NCI-H2107 treated with DMSO at 0.1 percent for 48 hours (cell line): ENCODE measurements around the gene UQCR11.

Experiments used
- DNase-seq: peaks from one replicate; lab custom pipeline; 2025; ENCODE audit not compliant: unreplicated experiment; lab: John Stamatoyannopoulos, UW

Gene UQCR11

GRCh38 chr19:1616875-1617274 lies 11.6 kb upstream of the UQCR11 start:
- DNase-seq, result no peak

GRCh38 chr19:1616396-1616795 lies 11.1 kb upstream of the UQCR11 start:
- DNase-seq, result no peak

DNA sequence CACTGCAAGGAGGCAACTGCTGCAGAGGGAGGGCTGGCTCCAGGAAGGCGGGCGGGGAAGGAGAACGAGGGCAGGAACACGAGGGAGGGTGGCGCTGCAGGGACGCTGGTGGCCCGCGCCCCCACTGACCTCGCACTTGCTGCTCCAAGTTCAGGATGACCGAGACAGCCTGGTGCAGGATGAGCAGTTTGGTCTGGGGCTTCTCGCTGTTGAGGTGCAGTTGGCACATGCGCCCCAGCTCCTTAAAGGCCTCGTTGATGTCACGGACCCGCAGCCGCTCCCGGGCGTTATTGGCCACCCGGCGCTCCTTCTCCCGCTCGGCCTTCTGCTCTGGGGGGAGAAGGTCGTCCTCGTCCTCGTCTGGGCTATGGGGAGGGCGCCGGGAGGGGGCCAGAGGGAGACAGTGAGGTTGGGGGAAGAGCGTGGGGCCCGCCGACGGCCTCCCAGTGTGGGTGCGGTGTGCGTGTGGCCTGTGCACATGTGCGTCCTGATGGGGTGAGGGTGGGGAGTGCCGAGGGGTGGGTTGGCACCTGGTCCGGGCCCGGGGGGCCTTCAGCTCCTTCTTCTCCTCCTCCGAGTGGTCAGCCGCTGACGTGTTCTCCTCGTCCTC lies 10.0 kb upstream of the UQCR11 start:
- no peak for DNase-seq

DNA sequence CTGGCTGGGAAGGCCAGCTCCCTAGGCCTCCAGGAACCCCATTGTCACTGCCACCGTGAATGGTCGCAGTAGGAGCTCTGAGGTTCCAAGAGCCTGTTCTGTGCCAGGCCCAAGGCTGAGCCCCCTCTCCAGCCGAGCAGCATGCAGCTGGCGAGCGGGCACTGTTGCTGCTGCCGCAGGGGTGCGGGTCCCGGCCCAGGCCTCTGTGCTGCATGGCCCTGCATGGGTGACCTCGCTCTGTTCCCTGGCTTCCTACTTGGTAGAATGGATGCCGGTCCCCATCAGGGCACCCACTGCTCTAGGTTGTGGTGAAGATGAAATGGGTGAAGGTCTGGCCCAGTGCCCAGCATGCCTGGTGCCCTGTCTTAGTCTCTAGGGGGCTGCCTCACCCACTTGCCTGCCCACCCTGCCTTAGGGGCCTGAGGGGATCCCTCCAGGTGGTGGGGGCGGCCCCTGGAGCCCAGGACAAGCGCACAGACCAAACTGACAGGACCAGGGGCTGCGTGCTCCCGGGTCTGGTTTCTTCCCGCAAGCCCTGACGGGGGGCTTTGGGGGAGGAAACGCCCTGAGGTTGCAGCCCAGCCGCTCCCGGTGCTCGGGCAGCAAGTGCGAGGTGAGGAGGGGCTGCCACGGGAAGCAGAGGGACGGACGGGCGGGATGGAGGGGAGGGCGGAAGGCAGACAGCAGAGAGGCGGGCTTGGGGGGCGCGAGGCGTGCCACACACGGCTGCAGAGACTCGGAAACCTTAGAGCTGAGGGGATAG lies 8.7 kb upstream of the UQCR11 start:
- DNase-seq, result no peak

GRCh38 chr19:1613146-1613545 lies 7.9 kb upstream of the UQCR11 start:
- DNase-seq, result no peak

DNA sequence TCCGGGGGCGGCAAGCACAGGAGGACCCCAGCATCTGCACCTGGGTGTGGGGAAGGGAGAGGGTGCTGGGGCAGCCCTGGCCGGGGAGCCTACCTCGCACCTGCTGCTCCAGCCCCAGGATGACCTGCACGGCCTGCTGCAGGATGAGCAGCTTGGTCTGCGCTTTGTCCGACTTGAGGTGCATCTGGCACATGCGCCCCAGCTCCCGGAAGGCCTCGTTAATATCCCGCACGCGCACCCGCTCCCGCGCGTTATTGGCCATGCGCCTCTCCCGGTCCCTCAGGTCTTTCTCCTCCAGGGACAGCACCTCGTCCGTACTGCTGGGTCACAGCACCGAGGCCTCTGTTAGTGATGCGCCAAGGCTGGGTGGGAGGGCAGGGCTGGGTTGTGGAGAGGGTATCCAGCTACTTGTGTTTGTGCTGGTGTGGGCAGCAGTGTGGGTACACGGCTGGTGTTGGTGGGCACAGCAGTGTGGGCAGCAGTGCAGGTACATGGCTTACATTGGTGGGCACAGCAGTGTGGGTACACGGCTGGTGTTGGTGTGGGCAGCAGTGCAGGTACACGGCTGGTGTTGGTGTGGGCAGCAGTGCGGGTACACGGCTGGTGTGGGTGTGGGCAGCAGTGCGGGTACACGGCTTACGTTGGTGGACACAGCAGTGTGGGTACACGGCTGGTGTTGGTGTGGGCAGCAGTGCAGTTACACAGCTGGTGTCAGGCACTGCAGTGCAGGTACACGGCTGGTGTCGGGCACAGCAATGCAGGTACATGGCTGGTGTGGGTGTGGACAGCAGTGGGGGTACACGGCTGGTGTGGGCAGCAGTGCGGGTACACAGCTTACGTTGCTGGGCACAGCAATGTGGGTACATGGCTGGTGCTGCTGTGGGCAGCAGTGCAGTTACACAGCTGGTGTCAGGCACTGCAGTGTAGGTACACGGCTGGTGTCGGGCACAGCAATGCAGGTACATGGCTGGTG lies 7.1 kb upstream of the UQCR11 start:
- no peak for DNase-seq

DNA sequence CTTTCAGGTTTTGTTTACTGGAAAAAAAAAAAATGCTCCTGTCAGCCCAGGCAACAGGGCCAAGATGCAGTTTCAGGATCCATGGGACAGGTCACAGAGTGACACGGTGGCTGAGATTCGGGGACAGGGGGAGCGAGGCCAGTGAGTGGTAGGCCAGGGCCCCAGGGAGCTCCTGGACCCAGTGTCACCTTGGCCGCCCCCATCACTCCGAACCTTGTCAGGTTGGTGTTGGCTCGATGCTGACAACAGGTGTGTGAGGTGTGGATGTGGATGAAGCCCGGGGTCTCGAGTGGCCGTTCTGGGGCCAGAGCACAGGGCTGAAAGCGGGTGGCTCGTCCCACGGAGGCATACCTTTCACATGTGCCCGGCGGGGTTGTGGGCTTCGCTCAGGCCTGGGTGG lies 6.1 kb upstream of the UQCR11 start:
- no peak for DNase-seq

DNA sequence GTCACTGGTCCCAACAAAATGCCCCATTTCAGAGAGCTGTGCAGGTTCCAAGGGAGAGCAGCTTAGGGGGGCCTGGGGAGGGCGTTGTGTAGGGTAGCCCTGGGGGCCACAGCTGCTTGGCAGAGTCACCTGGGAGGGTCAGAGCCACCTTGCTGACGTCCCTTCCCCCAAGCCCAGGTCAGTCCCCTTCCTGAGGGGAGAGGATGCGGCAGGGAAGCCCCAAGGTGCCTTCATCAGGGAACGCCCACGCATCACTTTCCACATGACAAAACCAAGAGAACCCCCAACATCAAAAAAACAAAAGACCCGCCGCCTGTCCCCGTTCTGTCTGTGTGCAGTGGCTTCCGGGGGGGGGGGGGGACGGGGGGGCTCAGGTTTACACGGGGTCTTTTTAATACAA lies 5.3 kb upstream of the UQCR11 start:
- no peak for DNase-seq

GRCh38 chr19:1609680-1610474 lies 4.6 kb upstream of the UQCR11 start:
- no peak for DNase-seq

- no peak for DNase-seq
Observed at GRCh38 chr19:1609103-1609396, 3.8 kb upstream of the UQCR11 start.

- no peak for DNase-seq
Observed at GRCh38 chr19:1608359-1609102, 3.3 kb upstream of the UQCR11 start.

- DNase-seq, result no peak
Observed at GRCh38 chr19:1606138-1606651, 933 bp upstream of the UQCR11 start.

- DNase-seq, result no peak
Observed at GRCh38 chr19:1602091-1602707, 3.1 kb downstream of the UQCR11 start.

DNA sequence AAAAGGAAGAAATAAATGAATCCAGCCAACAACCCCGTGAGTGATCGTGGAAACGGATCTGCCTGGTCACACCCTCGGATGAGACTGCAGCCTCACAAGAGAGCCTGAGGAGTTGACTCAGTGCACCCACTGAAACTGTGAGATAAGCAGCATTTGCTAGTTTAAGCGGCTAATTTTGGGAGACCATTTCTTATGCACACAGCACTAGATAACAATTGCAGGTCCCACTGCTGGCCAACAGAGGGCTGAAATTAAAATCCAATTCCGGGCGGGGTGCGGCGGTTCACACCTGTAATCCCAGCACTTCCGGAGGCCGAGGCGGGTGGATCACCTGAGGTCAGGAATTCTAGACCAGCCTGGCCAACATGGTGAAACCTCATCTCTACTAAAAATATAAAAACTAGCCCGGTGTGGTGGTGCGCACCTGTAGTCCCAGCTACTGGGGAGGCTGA lies 3.6 kb downstream of the UQCR11 start:
- no peak for DNase-seq

GRCh38 chr19:1599460-1599846 lies 5.8 kb downstream of the UQCR11 start:
- no peak for DNase-seq

DNA sequence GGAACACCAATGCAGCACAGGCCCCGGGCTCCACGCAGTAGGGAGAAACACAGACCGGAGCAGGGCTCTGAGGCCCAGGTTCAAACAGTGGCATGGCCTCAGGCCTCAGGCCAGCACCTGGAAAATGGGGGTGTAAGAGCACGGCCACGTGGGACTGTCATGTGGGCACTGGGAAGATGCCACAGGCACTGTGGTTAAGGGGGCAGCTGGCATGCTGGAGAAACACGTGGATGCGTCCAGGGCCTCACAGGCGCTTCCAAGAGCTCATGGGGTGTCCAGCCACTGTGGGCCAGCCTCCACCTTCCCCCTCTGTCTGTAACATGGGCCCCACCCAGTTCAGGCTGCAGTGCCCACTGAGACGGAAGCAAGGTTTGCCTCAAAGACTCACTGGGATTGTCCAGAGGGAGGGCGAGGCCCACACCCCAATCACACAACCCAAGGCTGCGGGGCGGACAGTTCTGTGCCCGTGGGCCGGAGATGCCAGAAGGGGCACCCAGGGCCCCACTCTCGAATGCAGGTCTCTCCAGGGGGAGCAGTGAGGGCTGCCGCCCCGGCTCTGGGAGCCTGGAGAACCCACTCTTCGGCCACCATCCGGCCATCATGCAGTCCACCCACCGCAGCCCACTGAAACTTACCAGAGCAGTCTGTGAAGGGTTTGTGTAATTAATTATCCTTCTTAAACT lies 6.3 kb downstream of the UQCR11 start:
- DNase-seq, result no peak

- no peak for DNase-seq
Observed at GRCh38 chr19:1593501-1593772, 11.8 kb downstream of the UQCR11 start.

DNA sequence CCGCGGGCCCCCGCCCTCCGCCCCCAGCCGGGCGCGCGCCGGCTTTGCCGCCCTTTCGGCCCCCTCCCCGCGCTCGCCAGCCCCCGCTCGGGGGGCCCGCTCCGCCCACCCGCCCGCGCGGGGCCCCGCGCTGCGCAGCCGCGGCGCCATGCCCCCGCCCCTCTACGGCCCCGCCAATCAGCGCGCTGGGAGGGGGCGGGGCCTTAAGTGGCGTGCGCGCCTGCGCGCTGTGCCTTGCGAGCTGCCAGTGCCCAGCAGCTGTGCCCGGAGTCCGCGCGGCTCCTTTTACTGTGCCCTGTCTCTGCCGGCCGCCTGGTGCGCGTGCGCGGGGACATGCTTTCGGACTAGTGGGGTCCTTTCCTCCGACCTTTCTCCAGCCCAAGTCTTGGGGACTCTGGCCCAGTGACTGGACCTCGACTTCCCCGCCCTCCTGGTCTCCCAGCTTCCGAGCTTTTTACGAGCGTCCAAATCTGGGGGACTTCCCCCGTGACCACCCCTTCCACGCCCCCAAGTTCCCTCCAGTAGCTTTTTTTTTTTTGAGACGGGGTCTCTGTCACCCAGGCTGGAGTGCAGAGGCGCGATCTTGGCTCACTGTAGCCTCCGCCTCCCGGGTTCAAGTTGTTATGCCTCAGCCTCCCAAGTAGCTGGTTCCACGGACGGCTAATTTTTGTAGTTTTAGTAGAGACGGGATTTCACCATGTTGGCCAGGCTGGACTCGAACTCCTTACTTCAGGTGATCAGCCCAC lies 12.3 kb downstream of the UQCR11 start, which contains the start of gene MBD3:
TSS of gene MBD3 (minus strand) at position 111 of the 746 bp plus-strand sequence. CDS start 234 bp downstream, outside the sequence.
- DNase-seq, result peak; percentile 70
